ENCODE measurements around the gene ITGB2. TPM values are rescaled to one million over a fixed set of nuclear protein-coding genes. Genes with fewer than 3 reads are reported as not detected.

ITGB2 gene
- total RNA-seq, 1 experiment from 2014 or later: 1.5 TPM

GRCh38 chr21:44838039-44838895, 82.4 kb downstream of the ITGB2 start:
- peaks cover 2 to 10% of the 10 kb centered on the region in 2 experiments; a peak in 1 of 4 replicates for H3K4me1 ChIP-seq (ENCODE audit: control insufficient read depth in 1 of 2, insufficient read depth in 2 of 2, low read length in 2 of 2)
- ChIA-PET POLR2A (no interaction called here), RAD21 (ENCODE audit: low non-redundant PET in 1 of 2, low total read pairs in 2 of 2, uncharacterized antibody in 2 of 2, unreplicated experiment in 2 of 2) (no interaction called here), CTCF (no interaction called here)
- H4K20me1 ChIP-seq (ENCODE audit: insufficient read depth): no peaks in the 10 kb centered on the region
- no peaks in the 10 kb centered on the region for H3K9me3 ChIP-seq (ENCODE audit: control insufficient read depth in 1 of 2, insufficient read depth in 1 of 2, low read depth in 1 of 2, low read length in 2 of 2)
- DNase-seq (ENCODE audit: low read depth, low spot score) (no peak), ATAC-seq (peak; percentile 41; the same call in 1 of the 2 replicates)
- H3K79me2 ChIP-seq (ENCODE audit: insufficient read depth, low read length): no peaks in the 10 kb centered on the region
- no peak overlapping the region for H3K4me3 ChIP-seq (replicated peaks in 1 of 2; ENCODE audit: low read depth in 1 of 2, low read length in 2 of 2)
- no peaks in the 10 kb centered on the region for H3K27me3 ChIP-seq (ENCODE audit: insufficient read depth, low read length)
- no peak overlapping the region for H2AFZ ChIP-seq (ENCODE audit: low read depth, low read length, poor library complexity, severe bottlenecking)
- no peak overlapping the region for H3K4me2 ChIP-seq (ENCODE audit: low read length)
- no peaks in the 10 kb centered on the region for H3K9me2 ChIP-seq (ENCODE audit: insufficient read depth)
- no TSS peak for BruUV-seq (replicated peaks)
- H3K9ac ChIP-seq (ENCODE audit: low read length): no peak overlapping the region
- no peak overlapping the region for H3K27ac ChIP-seq (ENCODE audit: low read depth, low read length)
- intact Hi-C loops (cut with micrococcal nuclease): no loop called here
- no peak for TF ChIP-seq POLR2AphosphoS5 (IDR thresholded peaks at IDR 0.05; ENCODE audit: low read depth, low read length)
- TF ChIP-seq SIN3A (IDR thresholded peaks at IDR 0.05; ENCODE audit: low read depth): no peak
- H3K36me3 ChIP-seq (ENCODE audit: control insufficient read depth in 1 of 2, insufficient read depth in 2 of 2, low read length in 2 of 2): no peaks in the 10 kb centered on the region

DNA sequence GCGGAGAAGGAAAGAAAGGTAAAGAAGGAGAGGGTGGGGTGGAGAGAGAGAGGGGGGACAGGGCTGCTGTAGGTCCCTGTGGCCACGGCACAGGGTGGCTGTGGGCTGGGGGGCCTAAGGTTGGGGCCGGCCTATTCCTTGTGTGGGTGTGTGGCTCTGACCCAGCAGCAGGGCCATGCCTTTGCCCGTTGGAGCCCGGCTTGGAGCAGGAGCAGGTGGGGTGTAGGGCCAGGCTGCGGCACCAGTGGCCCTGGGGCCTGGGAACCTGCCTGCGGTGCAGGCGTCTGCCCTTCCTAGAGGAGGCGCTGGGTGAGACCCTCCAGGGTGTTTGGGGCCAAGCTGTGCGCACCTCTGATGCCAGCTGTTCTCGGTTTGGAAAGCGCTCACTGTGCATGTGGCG, 83.2 kb downstream of the ITGB2 start:
- intact Hi-C loops (cut with micrococcal nuclease): no loop called here
- Histone ChIP-seq H3K27ac (ENCODE audit: low read depth, low read length) (no peak overlapping the region), H3K9me3 (ENCODE audit: control insufficient read depth in 1 of 2, insufficient read depth in 1 of 2, low read depth in 1 of 2, low read length in 2 of 2) (no peaks in the 10 kb centered on the region), H3K36me3 (ENCODE audit: control insufficient read depth in 1 of 2, insufficient read depth in 2 of 2, low read length in 2 of 2) (no peaks in the 10 kb centered on the region), H3K79me2 (ENCODE audit: insufficient read depth, low read length) (no peaks in the 10 kb centered on the region), H2AFZ (ENCODE audit: low read depth, low read length, poor library complexity, severe bottlenecking) (no peak overlapping the region), H3K9me2 (ENCODE audit: insufficient read depth) (no peaks in the 10 kb centered on the region), H3K27me3 (ENCODE audit: insufficient read depth, low read length) (no peaks in the 10 kb centered on the region), H3K4me3 (replicated peaks in 1 of 2; ENCODE audit: low read depth in 1 of 2, low read length in 2 of 2) (no peak overlapping the region), H3K4me2 (ENCODE audit: low read length) (no peak overlapping the region), H3K9ac (ENCODE audit: low read length) (no peak overlapping the region), H3K4me1 (ENCODE audit: control insufficient read depth in 1 of 2, insufficient read depth in 2 of 2, low read length in 2 of 2) (peaks cover 2 to 10% of the 10 kb centered on the region in 2 experiments; a peak in 1 of 4 replicates), H4K20me1 (ENCODE audit: insufficient read depth) (no peaks in the 10 kb centered on the region)
- DNase-seq (ENCODE audit: low read depth, low spot score) (no peak), ATAC-seq (peak; percentile 47; the same call in 1 of the 2 replicates)
- POLR2A ChIA-PET: no interaction called here
- RAD21 ChIA-PET (ENCODE audit: low non-redundant PET in 1 of 2, low total read pairs in 2 of 2, uncharacterized antibody in 2 of 2, unreplicated experiment in 2 of 2): no interaction called here
- CTCF ChIA-PET: no interaction called here
- no TSS peak for BruUV-seq (replicated peaks)
- TF ChIP-seq ATF3 (IDR thresholded peaks at IDR 0.05) (no peak), EZH2phosphoT487 (IDR thresholded peaks at IDR 0.05; ENCODE audit: borderline replicate concordance) (no peak), EZH2 (IDR thresholded peaks at IDR 0.05) (no peak), CBX3 (IDR thresholded peaks at IDR 0.05; ENCODE audit: low read depth) (no peak), TCF7L2 (IDR thresholded peaks at IDR 0.05; ENCODE audit: borderline replicate concordance, extremely low read depth, insufficient read depth, insufficient read length) (no peak), RAD21 (IDR thresholded peaks at IDR 0.05; ENCODE audit: low read depth) (no peak), EGR1 (IDR thresholded peaks at IDR 0.05; ENCODE audit: low read depth) (no peak), JUND (IDR thresholded peaks at IDR 0.05) (no peak), ZNF274 (IDR thresholded peaks at IDR 0.05; ENCODE audit: low read depth, low read length) (no peak), SP1 (IDR thresholded peaks at IDR 0.05; ENCODE audit: low read depth) (no peak), SIN3A (IDR thresholded peaks at IDR 0.05; ENCODE audit: low read depth) (no peak), POLR2A (IDR thresholded peaks at IDR 0.05; ENCODE audit: borderline replicate concordance, extremely low read depth, insufficient read depth, insufficient read length) (no peak), CEBPB (IDR thresholded peaks at IDR 0.05; ENCODE audit: low read depth) (no peak), FOSL1 (IDR thresholded peaks at IDR 0.05; ENCODE audit: low read depth) (no peak)
- TF ChIP-seq, protein P1, sequence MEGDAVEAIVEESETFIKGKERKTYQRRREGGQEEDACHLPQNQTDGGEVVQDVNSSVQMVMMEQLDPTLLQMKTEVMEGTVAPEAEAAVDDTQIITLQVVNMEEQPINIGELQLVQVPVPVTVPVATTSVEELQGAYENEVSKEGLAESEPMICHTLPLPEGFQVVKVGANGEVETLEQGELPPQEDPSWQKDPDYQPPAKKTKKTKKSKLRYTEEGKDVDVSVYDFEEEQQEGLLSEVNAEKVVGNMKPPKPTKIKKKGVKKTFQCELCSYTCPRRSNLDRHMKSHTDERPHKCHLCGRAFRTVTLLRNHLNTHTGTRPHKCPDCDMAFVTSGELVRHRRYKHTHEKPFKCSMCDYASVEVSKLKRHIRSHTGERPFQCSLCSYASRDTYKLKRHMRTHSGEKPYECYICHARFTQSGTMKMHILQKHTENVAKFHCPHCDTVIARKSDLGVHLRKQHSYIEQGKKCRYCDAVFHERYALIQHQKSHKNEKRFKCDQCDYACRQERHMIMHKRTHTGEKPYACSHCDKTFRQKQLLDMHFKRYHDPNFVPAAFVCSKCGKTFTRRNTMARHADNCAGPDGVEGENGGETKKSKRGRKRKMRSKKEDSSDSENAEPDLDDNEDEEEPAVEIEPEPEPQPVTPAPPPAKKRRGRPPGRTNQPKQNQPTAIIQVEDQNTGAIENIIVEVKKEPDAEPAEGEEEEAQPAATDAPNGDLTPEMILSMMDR (IDR thresholded peaks at IDR 0.05 in 2 of 3, conservative IDR thresholded peaks at IDR 0.05 in 1 of 3; ENCODE audit: borderline replicate concordance in 1 of 3, insufficient read depth in 1 of 3, low read depth in 2 of 3, low read length in 2 of 3): no peak
- TF ChIP-seq, protein P2, sequence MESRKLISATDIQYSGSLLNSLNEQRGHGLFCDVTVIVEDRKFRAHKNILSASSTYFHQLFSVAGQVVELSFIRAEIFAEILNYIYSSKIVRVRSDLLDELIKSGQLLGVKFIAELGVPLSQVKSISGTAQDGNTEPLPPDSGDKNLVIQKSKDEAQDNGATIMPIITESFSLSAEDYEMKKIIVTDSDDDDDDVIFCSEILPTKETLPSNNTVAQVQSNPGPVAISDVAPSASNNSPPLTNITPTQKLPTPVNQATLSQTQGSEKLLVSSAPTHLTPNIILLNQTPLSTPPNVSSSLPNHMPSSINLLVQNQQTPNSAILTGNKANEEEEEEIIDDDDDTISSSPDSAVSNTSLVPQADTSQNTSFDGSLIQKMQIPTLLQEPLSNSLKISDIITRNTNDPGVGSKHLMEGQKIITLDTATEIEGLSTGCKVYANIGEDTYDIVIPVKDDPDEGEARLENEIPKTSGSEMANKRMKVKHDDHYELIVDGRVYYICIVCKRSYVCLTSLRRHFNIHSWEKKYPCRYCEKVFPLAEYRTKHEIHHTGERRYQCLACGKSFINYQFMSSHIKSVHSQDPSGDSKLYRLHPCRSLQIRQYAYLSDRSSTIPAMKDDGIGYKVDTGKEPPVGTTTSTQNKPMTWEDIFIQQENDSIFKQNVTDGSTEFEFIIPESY (IDR thresholded peaks at IDR 0.05; ENCODE audit: extremely low read depth, insufficient replicate concordance, low read length): no peak
